IPS-11a (cell line): ENCODE results near the gene TPST2.
A peak's percentile ranks its signal among the peaks of the same experiment; 100 is the strongest.

Experiments used
- H3K4me3 ChIP-seq: one replicate; pipeline ENCODE4 v1.5.1; 2013; ENCODE audit warnings: low read depth, low read length, control low read depth

The TPST2 gene

GRCh38 chr22:26503758-26504157 lies 86.2 kb downstream of the TPST2 start:
- no peak overlapping the region for H3K4me3 ChIP-seq

- H3K4me3 ChIP-seq: no peak overlapping the region
Measured at GRCh38 chr22:26502688-26503561, 87.0 kb downstream of the TPST2 start.

- H3K4me3 ChIP-seq: no peak overlapping the region
Measured at GRCh38 chr22:26501996-26502395, 87.9 kb downstream of the TPST2 start.

- H3K4me3 ChIP-seq: no peak overlapping the region
Measured at GRCh38 chr22:26499188-26499703, 90.7 kb downstream of the TPST2 start.

- no peak overlapping the region for H3K4me3 ChIP-seq
Measured at GRCh38 chr22:26496456-26496855, 93.5 kb downstream of the TPST2 start.

- no peak overlapping the region for H3K4me3 ChIP-seq
Measured at GRCh38 chr22:26494506-26494905, 95.4 kb downstream of the TPST2 start.

GRCh38 chr22:26492220-26492619 lies 97.7 kb downstream of the TPST2 start:
- no peak overlapping the region for H3K4me3 ChIP-seq

GRCh38 chr22:26489447-26490036 lies 100.4 kb downstream of the TPST2 start:
- H3K4me3 ChIP-seq: no peak overlapping the region

- no peak overlapping the region for H3K4me3 ChIP-seq
Measured at GRCh38 chr22:26487996-26488395, 101.9 kb downstream of the TPST2 start.

GRCh38 chr22:26486394-26486793 lies 103.5 kb downstream of the TPST2 start:
- no peak overlapping the region for H3K4me3 ChIP-seq

- H3K4me3 ChIP-seq: no peak overlapping the region
Measured at GRCh38 chr22:26485806-26486390, 104.0 kb downstream of the TPST2 start.

- no peak overlapping the region for H3K4me3 ChIP-seq
Measured at GRCh38 chr22:26485013-26485412, 104.9 kb downstream of the TPST2 start.

- peak overlapping the region; percentile 98 for H3K4me3 ChIP-seq
Measured at GRCh38 chr22:26484360-26484706, 105.6 kb downstream of the TPST2 start.

- H3K4me3 ChIP-seq: peak within 1 kb of the TSS; percentile 98
Measured at GRCh38 chr22:26483439-26484359, 106.2 kb downstream of the TPST2 start, which contains the start of the genes HPS4 and SRRD. TSS of gene HPS4 (minus strand) at chr22:26483783. CDS start at chr22:26481762, 2,021 bp downstream. TSS of gene SRRD (plus strand) at chr22:26483877. CDS start at chr22:26483891, 14 bp downstream.

GRCh38 chr22:26483043-26483438 lies 106.9 kb downstream of the TPST2 start:
- H3K4me3 ChIP-seq: peak overlapping the region; percentile 98

GRCh38 chr22:26482161-26482560 lies 107.8 kb downstream of the TPST2 start:
- H3K4me3 ChIP-seq: no peak overlapping the region

- no peak overlapping the region for H3K4me3 ChIP-seq
Measured at GRCh38 chr22:26481694-26482093, 108.2 kb downstream of the TPST2 start.

- H3K4me3 ChIP-seq: no peak overlapping the region
Measured at GRCh38 chr22:26481112-26481693, 108.7 kb downstream of the TPST2 start.

GRCh38 chr22:26480611-26480932 lies 109.4 kb downstream of the TPST2 start:
- H3K4me3 ChIP-seq: no peak overlapping the region
